Thoracic aorta endothelial cell (primary cell): Measurements from ENCODE around the gene HEG1. TPM values are rescaled to one million over a fixed set of nuclear protein-coding genes. Genes with fewer than 3 reads are reported as not detected.

Experiments used
- small RNA-seq: library from RNA; depleted of rRNA; stranded (forward); fragments of <200 nt; gene quantifications from one replicate; pipeline ENCODE3, GENCODE V24; 2012
- total RNA-seq: library from RNA; depleted of rRNA; stranded (reverse); fragments of >200 nt; gene quantifications from 2 replicates; pipeline ENCODE4 v1.2.3, GENCODE V29; 2012

Gene HEG1
- total RNA-seq: 77.9 and 80.6 TPM in 2 replicates

DNA sequence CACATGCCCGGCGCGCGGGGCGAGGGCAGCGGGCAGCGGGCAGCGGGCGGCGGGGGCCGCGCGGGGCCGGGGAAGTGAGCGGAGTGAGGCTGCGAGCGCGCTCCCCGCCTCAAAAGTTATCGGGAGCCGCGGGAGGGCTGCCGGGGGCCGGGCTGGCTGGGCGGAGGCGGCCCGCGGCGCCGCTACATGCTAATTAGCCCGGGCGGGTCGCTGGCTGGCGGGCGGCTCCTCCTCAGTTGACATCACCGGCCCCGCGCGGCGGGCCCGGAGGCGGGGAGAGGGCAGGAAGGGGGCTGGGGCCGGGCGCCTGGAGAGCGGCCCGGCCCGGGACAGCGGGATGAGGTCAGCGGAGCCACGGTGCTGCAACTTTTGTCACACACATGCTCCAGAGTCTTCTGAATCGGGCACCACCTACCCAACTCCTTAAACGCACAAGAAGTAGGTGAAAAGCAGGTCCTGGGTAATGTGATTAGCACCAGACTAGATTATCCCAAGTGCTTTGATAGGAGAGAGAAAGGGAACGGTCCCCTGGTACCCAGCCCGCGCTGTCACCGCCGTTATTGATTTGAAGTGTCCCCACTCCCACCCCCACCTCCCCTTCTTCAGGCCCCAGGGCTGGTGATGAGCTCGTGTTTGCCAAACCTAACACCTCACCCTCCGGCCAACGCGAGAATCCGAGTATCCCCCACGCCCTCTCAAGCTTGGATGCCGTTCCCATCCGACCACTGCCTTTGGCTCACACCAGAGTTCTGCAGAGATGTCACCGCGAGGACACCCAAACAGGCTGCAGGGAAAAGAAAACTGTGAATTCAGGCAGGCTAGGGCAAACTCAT, at the start of gene HEG1:
Gene HEG1, minus strand, starts transcription at position 85 of the 833 bp plus-strand sequence. CDS start 107 bp downstream, outside the sequence.

DNA sequence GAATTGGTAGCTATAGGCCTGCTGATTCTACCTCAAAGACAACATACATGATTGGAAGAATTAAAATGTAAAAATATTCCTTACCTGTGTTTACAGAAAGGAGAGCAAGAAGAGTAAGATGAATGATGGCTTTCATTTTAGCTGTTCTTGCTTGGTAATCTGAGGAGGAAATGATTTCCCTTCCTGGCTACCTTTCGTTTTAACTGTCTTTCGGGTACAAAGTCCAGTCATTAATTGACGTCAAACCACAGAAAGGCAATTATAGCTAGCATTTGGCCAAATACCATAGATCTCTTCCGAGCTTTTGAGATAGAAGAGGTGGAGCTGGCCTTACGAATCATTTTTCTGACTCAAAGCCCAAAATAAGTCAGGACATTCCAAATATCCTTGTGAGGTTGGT, 121.2 kb downstream of the HEG1 start, which contains the start of gene MUC13:
Gene MUC13, minus strand, starts transcription at position 175 of the 400 bp plus-strand sequence. Its CDS starts 39 bp downstream, at position 136.

Small RNA genes within 50 kb of the gene (small RNA-seq; reads per million reads assigned to genes)
- not detected for gene RNA5SP137

Other genes starting within 250 kb of the HEG1 start
- gene ITGB5, start 168.6 kb downstream of the HEG1 start, total RNA-seq: 130 and 149 TPM in 2 replicates
- gene MUC13, start 121.2 kb downstream of the HEG1 start, total RNA-seq: under 0.01 TPM in 1 of 2 replicates, not detected in the other
- gene SLC12A8, start 156.8 kb upstream of the HEG1 start, total RNA-seq: 0.29 and 0.80 TPM in 2 replicates